Measurements from ENCODE around the gene UBE2D4.
"Not testable (repeated sequence)": the region's sequence is repeated elsewhere in the genome, so short reads cannot be mapped to it uniquely, and the experiment has no call there.

UBE2D4 gene

DNA sequence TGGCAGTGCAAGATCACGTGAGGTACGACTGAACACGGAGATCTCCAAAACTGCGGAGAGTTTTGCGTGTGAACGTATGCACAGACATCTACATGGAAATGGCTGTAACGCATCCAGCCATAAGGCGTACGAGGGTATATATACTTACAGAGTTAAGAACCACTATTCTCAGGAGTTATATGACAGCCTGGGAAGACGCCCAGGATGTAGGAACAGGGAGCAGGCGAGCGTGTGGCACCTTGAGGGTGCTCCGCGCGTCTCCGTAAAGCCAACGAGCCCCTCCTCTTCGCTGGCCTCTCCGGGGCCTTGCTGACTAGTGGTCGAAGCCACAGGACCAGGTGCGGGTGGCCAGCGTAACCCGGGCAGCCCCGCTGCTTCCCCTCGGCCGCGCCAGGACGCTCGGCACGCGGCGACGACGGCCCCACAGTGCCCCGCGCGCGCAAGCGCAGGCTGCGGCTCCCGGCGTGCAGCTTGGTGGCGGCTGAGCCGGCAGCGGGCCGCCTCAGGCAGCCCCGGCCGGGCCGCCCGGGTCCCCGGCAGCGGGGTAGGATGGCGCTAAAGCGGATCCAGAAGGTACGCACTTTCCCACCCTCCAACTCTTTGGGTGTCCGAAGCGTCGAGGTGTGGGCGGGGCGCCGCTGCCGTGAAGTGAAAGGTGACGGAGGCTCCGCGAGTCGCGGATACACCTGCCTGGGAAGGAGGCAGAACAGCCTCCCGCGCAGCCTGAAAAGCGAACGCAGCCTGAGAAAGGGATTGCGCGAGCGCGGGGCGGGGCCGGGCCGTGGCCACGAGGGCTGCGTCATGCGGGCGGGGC is at the start of gene UBE2D4:
TSS of gene UBE2D4 (plus strand) at position 453 of the 814 bp plus-strand sequence. CDS start at position 550, 97 bp downstream.
- DNase-seq (ENCODE audit: low spot score): peak; percentile 84

- DNase-seq (ENCODE audit: low spot score): no peak
Observed at GRCh38 chr7:43876976-43877745, 49.1 kb upstream of the UBE2D4 start.

- DNase-seq (ENCODE audit: low spot score): no peak
Observed at GRCh38 chr7:43877968-43878864, 48.0 kb upstream of the UBE2D4 start.

GRCh38 chr7:43878867-43879266 is 47.4 kb upstream of the UBE2D4 start:
- no peak for DNase-seq (ENCODE audit: low spot score)

DNA sequence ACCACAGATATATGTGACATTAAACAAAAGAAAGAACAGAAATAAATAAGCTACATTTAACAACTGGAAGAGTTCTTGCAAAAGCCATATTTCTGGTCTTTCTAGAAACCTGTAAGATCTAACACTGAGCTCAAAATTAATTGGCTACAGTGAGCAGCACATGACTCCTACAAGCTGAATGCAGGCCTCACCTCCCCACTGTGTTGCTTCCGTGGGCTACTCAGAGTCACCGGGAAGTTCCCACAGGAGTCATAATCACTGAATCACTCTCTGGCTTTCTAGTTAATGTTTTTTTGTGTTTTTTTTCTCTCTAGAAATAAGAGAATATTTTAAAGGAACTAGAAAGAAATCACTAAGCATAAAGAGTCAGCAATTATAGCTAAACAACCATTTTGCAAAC is 46.8 kb upstream of the UBE2D4 start:
- DNase-seq (ENCODE audit: low spot score): no peak

DNA sequence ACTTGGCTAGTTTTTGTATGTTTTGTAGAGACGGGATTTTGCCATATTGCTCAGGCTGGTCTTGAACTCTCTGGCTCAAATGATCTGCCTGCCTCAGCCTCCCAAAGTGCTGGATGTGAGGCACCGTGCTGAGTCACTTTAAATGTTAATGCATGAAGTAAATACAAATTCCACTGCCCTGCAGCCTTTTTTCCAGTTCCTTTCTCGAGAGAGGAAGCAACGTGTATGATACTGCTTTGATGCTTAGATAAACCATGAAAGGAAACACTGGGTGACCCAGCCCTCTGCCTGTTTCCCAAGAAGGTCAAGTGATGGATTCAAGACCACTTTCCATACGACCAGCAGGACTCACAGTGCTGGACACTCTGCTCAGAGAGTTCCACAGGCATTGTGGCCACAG is 45.6 kb upstream of the UBE2D4 start:
- no peak for DNase-seq (ENCODE audit: low spot score)

GRCh38 chr7:43884209-43884608 is 42.0 kb upstream of the UBE2D4 start:
- DNase-seq (ENCODE audit: low spot score): no peak

DNA sequence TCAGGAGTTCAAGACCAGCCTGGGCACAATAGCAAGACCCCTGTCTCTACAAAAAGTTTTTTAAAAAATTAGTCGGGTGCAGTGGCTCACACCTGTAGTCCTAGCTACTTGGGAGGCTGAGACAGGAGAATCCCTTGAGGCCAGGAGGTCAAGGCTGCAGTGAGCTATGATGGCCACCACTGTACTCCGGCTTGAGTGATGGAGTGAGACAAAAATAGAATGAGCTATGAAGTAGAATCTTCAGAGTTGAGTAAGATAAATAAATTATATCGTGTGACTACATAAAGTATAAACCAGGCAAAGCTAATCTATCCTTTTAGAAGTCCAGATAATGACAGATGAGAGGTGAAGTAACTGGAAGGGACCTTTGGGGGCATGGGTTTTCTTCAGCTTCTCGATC is 41.6 kb upstream of the UBE2D4 start:
- no peak for DNase-seq (ENCODE audit: low spot score)

DNA sequence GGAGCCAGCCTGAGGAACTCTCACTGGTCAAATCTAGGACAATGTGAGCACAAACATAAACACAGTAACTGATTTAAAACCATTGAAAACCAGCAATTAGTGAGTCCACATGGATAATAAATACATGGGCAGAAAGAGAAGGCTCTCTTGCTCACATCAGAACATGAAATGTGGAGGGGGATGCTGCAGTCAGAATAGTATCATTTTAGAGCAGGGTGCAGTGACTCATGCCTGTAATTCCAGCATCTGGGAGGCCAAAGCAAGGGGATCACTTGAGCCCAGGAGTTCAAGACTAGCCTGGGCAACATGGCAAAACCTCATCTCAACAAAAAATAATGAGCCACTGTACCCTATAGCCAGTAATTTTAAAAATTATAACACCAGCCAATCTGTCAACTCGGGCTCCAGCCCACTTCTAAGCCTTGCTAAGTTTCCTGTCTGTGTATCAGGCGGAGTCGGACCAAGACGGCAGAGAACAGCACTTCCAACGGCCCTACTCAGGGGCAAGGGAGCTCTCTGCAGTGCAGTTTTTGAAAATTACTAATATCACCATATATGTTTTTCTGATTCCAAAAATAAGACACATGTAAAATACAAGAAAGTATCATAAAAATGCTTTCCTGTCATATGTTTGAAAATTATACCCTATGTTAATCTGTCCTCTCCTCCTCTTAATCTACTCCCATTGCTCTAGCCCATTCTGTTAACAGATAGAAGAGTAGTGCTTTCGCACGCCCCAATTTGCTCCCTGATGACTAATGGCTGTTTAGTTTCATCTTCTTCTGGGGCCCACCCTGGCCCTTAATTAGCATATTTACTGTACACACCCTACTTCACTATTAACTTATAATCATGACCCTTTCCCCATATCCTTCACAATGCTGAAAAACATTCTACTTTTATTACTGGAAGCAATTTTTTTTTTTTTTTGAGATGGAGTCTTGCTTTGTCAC is 37.0 kb upstream of the UBE2D4 start:
- no peak for DNase-seq (ENCODE audit: low spot score)

- no peak for DNase-seq (ENCODE audit: low spot score)
Observed at GRCh38 chr7:43890468-43890867, 35.8 kb upstream of the UBE2D4 start.

DNA sequence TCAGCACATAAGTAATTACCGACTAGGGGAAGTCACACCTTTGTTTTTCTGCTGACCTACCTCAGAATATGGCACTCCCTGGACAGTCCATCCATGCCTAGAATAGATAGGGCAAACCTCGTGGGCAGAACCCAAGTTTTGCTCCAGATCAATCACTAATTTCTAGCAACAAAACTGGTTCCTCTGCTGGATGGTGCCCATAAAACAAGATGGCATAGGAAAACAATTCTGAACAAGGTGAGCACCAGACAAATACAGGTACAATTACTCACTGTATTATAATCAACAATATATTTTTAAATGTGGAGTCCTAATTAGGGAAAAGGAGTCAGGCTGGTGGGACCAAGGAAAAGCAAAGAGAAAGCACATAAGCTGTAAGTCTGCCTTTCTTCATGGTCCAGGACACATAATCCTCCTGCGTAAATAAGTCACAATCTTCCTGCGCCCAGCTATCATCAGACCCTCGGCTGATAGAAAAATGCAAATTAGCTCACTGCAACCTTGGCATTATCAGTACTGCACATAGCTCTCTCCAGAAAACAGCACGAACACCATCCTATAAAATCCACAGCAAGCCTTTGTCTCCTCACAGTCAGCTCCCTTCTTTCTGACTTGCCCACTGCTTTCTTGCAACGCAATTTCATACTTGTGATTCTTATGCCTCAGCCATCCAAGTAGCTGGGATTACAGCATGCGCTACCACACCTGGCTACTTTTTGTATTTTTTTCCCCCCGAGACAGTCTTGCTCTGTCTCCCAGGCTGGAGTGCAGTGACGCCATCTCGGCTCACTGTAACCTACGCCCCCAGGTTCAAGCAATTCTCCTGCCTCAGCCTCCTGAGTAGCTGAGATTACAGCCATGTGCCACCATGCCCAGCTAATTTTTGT is 34.9 kb upstream of the UBE2D4 start:
- no peak for DNase-seq (ENCODE audit: low spot score)

- no peak for DNase-seq (ENCODE audit: low spot score)
Observed at GRCh38 chr7:43895847-43896415, 30.3 kb upstream of the UBE2D4 start.

- DNase-seq (ENCODE audit: low spot score): not testable (repeated sequence)
Observed at GRCh38 chr7:43898571-43898970, 27.7 kb upstream of the UBE2D4 start.

DNA sequence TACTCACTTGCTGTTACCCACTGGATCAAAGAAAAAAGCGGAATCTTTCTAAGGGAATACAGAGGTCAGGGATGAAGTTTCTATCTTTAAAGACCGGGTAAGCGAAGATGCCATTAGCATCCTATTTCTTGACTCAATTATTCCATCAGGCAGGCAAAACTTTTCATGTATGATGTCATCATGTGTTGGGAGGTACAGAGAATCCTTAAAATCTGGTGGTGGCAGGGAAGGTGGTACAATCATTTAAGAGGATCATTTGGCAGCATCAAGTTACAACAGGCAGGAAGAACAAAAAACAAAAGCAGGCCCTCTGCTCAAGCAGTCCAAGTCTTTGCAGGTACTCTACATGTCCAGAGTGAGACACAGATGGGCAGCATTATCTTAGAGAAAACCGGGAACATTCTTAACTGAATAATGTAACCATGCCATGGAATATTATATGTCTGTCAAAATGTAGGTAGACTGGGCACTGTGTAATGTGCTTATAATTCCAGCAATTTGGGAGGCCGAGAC is 23.6 kb upstream of the UBE2D4 start:
- DNase-seq (ENCODE audit: low spot score): no peak

GRCh38 chr7:43904533-43905208 is 21.6 kb upstream of the UBE2D4 start:
- DNase-seq (ENCODE audit: low spot score): no peak

- no peak for DNase-seq (ENCODE audit: low spot score)
Observed at GRCh38 chr7:43905209-43905946, 20.9 kb upstream of the UBE2D4 start.

DNA sequence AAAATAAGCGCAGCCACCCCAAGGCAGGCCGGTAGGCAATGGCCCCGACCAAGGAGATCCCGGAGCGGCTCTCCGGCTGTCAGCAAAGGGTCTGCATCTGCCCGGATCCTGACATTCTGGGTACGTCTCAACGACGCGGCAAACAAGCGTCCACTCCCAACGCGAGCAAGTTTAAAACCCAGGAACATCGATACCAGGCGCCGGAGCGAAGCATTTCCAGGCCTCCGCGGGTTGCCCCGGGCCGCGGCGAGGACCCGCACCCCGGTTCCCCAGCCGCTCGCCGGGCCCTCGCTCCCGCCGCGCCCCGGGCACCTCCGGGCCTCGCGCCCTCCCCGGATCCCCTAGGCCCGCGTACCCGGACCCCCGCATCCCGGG is 20.3 kb upstream of the UBE2D4 start:
- DNase-seq (ENCODE audit: low spot score): peak; percentile 3

DNA sequence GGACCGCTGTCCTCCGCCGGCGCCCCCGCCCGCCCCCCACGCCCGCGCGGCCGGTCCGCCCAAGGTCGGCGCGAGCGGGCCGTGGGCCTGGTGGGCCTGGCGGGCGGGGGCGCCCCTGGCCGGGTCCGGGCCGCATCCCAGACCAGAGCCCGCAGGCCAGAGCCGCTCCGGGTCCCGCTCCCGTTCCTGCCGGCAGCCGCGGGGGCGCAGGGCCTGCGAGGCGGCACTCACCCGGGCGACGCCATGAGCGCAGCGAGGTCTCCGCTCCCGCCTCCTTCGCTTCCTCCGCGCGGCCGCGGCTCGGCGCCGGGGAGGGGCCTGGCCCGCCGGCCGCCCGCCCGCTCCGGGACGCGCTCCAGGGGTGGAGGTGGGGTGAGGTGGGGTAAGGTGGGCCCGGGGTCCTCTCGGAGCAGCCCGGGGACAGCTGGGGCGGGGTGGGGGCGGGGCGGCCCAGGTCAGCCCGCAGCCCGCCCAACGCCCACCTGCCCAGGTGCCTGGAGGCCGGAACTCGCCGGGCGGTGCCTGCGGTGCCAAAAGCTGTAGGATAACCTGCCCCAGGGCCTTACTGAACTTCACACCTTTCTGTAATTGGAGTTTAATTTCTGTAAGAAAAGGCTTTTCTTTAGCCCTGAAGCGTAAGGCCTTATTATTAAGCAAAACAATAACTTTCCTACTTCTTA is 19.8 kb upstream of the UBE2D4 start, which contains the start of gene URGCP:
TSS of gene URGCP (minus strand) at position 266 of the 680 bp plus-strand sequence. CDS start at position 245, 21 bp downstream.
- peak; percentile 36 for DNase-seq (ENCODE audit: low spot score)
